ENCODE data around the gene ITSN2. TPM values are rescaled to one million over a fixed set of nuclear protein-coding genes. Genes with fewer than 3 reads are reported as not detected.
A peak's percentile ranks its signal among the peaks of the same experiment; 100 is the strongest.
"Not testable (repeated sequence)": the region's sequence is repeated elsewhere in the genome, so short reads cannot be mapped to it uniquely, and the experiment has no call there.

ITSN2 gene
- total RNA-seq, 1 donor from 2014 or later, result 23.8 TPM

DNA sequence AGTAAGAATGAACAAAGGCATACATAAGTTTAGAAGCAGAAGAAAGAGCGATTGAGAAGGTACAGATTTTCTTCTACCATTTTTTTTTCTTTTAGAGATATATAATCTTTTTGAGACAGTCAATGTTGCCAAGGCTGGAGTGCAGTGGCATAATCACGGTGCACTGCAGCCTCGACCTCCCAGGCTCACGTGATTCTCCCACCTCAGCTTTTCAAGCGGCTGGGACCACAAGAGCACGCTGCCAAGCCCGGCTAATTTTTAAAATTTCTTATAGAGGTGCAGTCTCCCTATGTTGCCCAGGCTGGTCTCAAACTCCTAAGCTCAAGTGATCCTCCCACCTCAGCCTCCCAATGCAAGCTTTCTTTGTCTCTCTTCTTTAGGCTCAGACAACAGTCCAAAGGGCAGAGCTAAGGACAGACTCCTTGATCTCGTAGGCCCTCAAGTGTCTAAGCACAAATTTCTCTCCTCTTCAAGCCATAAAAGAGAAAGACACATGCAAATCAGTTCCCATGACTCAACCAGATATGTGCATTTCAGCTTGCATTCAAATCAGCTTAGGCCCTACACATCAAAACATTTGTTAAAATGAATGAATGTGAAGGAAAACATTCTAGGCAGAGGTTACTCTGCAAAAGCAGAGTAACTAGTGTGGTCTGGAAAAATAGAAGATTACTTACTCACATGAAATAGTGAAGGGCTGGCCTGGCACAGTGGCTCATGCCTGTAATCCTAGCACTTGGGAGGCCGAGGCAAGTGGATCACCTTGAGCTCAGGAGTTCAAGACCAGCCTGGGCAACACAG, 18.0 kb downstream of the ITSN2 start:
- H3K79me2 ChIP-seq (ENCODE audit: insufficient read depth, low read length), result peaks cover 58% of the 10 kb centered on the region
- H3K4me1 ChIP-seq (ENCODE audit: insufficient read depth, low read length), result no peaks in the 10 kb centered on the region
- Mint-ChIP-seq H3K9me3 (ENCODE audit: unreplicated experiment) (peaks cover 1% of the 10 kb centered on the region), H3K27ac (ENCODE audit: unreplicated experiment) (no peak overlapping the region), H3K4me3 (ENCODE audit: unreplicated experiment) (no peak overlapping the region), H3K36me3 (ENCODE audit: low read depth, unreplicated experiment) (no peaks in the 10 kb centered on the region), H3K27me3 (ENCODE audit: low read depth, unreplicated experiment) (no peaks in the 10 kb centered on the region), H3K4me1 (ENCODE audit: low read depth, unreplicated experiment) (no peaks in the 10 kb centered on the region)
- no peak overlapping the region for H2AFZ ChIP-seq (ENCODE audit: low read depth, low read length)
- H3K9me3 ChIP-seq (ENCODE audit: insufficient read depth, low read depth, low read length), result no peaks in the 10 kb centered on the region
- H3K9ac ChIP-seq (ENCODE audit: low read length), result no peak overlapping the region
- FAIRE-seq (no peak), DNase-seq (ENCODE audit: low read depth) (peak; percentile 46)
- H3K4me2 ChIP-seq (ENCODE audit: low read length), result no peak overlapping the region
- TF ChIP-seq EZH2 (IDR thresholded peaks at IDR 0.05; ENCODE audit: insufficient read depth, low read length) (no peak), CTCF (IDR thresholded peaks at IDR 0.05; ENCODE audit: insufficient read depth, low read depth, low read length) (no peak)
- H3K36me3 ChIP-seq (ENCODE audit: insufficient read depth, low read length), result no peaks in the 10 kb centered on the region
- H3K27ac ChIP-seq (ENCODE audit: low read depth, low read length), result no peak overlapping the region
- peaks cover 44% of the 10 kb centered on the region for H4K20me1 ChIP-seq (ENCODE audit: insufficient read depth, low read length)
- no peak overlapping the region for H3K4me3 ChIP-seq (ENCODE audit: insufficient read depth, low read depth, low read length)
- H3K27me3 ChIP-seq (ENCODE audit: insufficient read depth, low read length), result no peaks in the 10 kb centered on the region

GRCh38 chr2:24339856-24340262, 20.5 kb downstream of the ITSN2 start:
- Histone ChIP-seq H3K4me2 (ENCODE audit: low read length) (no peak overlapping the region), H3K79me2 (ENCODE audit: insufficient read depth, low read length) (peaks cover 41% of the 10 kb centered on the region), H4K20me1 (ENCODE audit: insufficient read depth, low read length) (peaks cover 46% of the 10 kb centered on the region), H3K36me3 (ENCODE audit: insufficient read depth, low read length) (no peaks in the 10 kb centered on the region), H3K4me3 (ENCODE audit: insufficient read depth, low read depth, low read length) (no peak overlapping the region), H3K9ac (ENCODE audit: low read length) (no peak overlapping the region), H2AFZ (ENCODE audit: low read depth, low read length) (no peak overlapping the region), H3K9me3 (ENCODE audit: insufficient read depth, low read depth, low read length) (no peaks in the 10 kb centered on the region), H3K4me1 (ENCODE audit: insufficient read depth, low read length) (no peaks in the 10 kb centered on the region), H3K27ac (ENCODE audit: low read depth, low read length) (no peak overlapping the region), H3K27me3 (ENCODE audit: insufficient read depth, low read length) (no peaks in the 10 kb centered on the region)
- Mint-ChIP-seq H3K4me1 (ENCODE audit: low read depth, unreplicated experiment) (no peaks in the 10 kb centered on the region), H3K36me3 (ENCODE audit: low read depth, unreplicated experiment) (no peaks in the 10 kb centered on the region), H3K9me3 (ENCODE audit: unreplicated experiment) (peaks cover 1% of the 10 kb centered on the region), H3K27ac (ENCODE audit: unreplicated experiment) (no peak overlapping the region), H3K27me3 (ENCODE audit: low read depth, unreplicated experiment) (no peaks in the 10 kb centered on the region), H3K4me3 (ENCODE audit: unreplicated experiment) (no peak overlapping the region)
- FAIRE-seq, result no peak
- DNase-seq (ENCODE audit: low read depth), result no peak
- TF ChIP-seq EZH2 (IDR thresholded peaks at IDR 0.05; ENCODE audit: insufficient read depth, low read length), result no peak
- TF ChIP-seq CTCF (IDR thresholded peaks at IDR 0.05; ENCODE audit: insufficient read depth, low read depth, low read length), result no peak

GRCh38 chr2:24339098-24339497, 21.2 kb downstream of the ITSN2 start:
- H3K9me3 Mint-ChIP-seq (ENCODE audit: unreplicated experiment); H3K4me1 ChIP-seq (ENCODE audit: insufficient read depth, low read length); H3K27ac Mint-ChIP-seq (ENCODE audit: unreplicated experiment); H3K36me3 ChIP-seq (ENCODE audit: insufficient read depth, low read length); H3K27me3 Mint-ChIP-seq (ENCODE audit: low read depth, unreplicated experiment); H3K4me1 Mint-ChIP-seq (ENCODE audit: low read depth, unreplicated experiment); H3K4me2 ChIP-seq (ENCODE audit: low read length); H2AFZ ChIP-seq (ENCODE audit: low read depth, low read length); H3K4me3 ChIP-seq (ENCODE audit: insufficient read depth, low read depth, low read length); H3K9me3 ChIP-seq (ENCODE audit: insufficient read depth, low read depth, low read length); FAIRE-seq; H3K4me3 Mint-ChIP-seq (ENCODE audit: unreplicated experiment); H3K36me3 Mint-ChIP-seq (ENCODE audit: low read depth, unreplicated experiment); H3K27me3 ChIP-seq (ENCODE audit: insufficient read depth, low read length); DNase-seq (ENCODE audit: low read depth); H3K9ac ChIP-seq (ENCODE audit: low read length); H3K27ac ChIP-seq (ENCODE audit: low read depth, low read length): not testable (repeated sequence)
- Histone ChIP-seq H3K79me2 (ENCODE audit: insufficient read depth, low read length) (peaks cover 37% of the 10 kb centered on the region), H4K20me1 (ENCODE audit: insufficient read depth, low read length) (peaks cover 50% of the 10 kb centered on the region)
